GM06990 (cell line): ENCODE measurements around the gene HS2ST1.
"Not testable (repeated sequence)": the region's sequence is repeated elsewhere in the genome, so short reads cannot be mapped to it uniquely, and the experiment has no call there.

ENCODE experiments used
- DNase-seq: peaks from one replicate; pipeline ENCODE4 v3.0.0-alpha.2; 2011; ENCODE audit not compliant: insufficient read length; ENCODE audit errors: extremely low read depth
- H3K27me3 ChIP-seq: replicated peaks from 2 replicates; pipeline ENCODE4 v1.6.0; 2011; ENCODE audit warnings: low read length; ENCODE audit not compliant: control insufficient read depth, insufficient read depth
- H3K36me3 ChIP-seq: 2 replicates; pipeline ENCODE4 v1.5.1; 2011; ENCODE audit warnings: low read length; ENCODE audit not compliant: control insufficient read depth, insufficient read depth
- H3K4me3 ChIP-seq: replicated peaks from 2 replicates; pipeline ENCODE4 v1.5.1; 2011; ENCODE audit warnings: low read depth, mild to moderate bottlenecking, control low read depth, low read length
- TF ChIP-seq, protein P1 (sequence below): IDR thresholded peaks from 2 replicates; pipeline ENCODE4 v1.5.1; 2011; ENCODE audit warnings: low read length, control low read depth, mild to moderate bottlenecking, inconsistent platforms; ENCODE audit not compliant: insufficient read depth, poor library complexity, severe bottlenecking

The HS2ST1 gene

DNA sequence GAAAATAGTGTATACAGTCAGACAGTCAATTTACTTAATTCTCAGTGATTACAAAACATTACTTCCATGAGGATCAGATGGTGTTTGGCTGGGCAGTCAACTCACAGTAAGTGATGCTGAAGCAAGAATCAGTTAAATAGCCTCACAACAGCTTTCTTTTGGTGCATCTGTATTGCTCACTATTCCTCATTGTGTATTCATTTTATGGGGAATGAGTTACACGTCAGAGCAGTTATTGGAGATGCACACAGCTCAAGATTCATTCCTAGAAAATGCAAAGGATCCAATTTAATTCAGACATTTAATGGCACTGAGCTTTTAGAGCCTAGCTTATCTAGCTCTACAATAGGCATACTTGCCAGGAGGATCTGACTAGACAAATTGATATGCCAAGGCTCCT lies 150.6 kb downstream of the HS2ST1 start:
- TF ChIP-seq, protein P1, sequence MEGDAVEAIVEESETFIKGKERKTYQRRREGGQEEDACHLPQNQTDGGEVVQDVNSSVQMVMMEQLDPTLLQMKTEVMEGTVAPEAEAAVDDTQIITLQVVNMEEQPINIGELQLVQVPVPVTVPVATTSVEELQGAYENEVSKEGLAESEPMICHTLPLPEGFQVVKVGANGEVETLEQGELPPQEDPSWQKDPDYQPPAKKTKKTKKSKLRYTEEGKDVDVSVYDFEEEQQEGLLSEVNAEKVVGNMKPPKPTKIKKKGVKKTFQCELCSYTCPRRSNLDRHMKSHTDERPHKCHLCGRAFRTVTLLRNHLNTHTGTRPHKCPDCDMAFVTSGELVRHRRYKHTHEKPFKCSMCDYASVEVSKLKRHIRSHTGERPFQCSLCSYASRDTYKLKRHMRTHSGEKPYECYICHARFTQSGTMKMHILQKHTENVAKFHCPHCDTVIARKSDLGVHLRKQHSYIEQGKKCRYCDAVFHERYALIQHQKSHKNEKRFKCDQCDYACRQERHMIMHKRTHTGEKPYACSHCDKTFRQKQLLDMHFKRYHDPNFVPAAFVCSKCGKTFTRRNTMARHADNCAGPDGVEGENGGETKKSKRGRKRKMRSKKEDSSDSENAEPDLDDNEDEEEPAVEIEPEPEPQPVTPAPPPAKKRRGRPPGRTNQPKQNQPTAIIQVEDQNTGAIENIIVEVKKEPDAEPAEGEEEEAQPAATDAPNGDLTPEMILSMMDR = no peak
- Histone ChIP-seq H3K27me3 (no peaks in the 10 kb centered on the region), H3K4me3 (no peak overlapping the region), H3K36me3 (no peaks in the 10 kb centered on the region; the same call in 1 of the 2 replicates)
- no peak for DNase-seq

DNA sequence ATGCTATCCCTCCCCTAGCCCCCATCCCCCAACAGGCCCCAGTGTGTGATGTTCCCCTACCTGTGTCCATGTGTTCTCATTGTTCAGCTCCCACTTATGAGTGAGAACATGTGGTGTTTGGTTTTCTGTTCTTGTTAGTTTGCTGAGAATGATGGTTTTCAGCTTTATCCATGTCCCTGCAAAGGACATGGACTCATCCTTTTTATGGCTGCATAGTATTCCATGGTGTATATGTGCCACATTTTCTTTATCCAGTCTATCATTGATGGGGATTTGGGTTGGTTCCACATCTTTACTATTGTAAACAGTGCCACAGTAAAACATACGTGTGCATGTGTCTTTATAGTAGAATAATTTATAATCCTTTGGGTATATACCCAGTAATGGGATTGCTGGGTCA lies 152.3 kb downstream of the HS2ST1 start:
- H3K36me3 ChIP-seq, DNase-seq, H3K27me3 ChIP-seq, H3K4me3 ChIP-seq: not testable (repeated sequence)

DNA sequence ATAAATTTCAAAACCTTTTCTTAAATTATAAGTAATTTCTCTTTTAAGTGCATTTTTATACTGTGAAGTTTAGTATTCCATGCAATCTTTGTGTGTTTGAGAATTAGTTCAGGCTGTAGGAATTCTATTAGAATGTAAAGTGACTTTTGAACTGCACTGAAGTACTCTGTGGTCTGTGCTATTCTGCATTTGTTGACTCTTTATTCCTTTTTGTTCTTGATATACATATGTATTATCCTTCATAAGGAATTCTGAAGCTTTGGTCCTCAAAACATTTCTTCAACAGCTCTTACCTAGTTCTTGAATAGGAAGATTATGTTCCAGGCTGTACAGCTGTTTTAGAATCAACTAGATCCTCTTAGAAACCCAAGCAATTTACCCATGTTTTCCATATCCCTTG lies 158.0 kb downstream of the HS2ST1 start:
- Histone ChIP-seq H3K27me3 (no peaks in the 10 kb centered on the region), H3K36me3 (no peaks in the 10 kb centered on the region), H3K4me3 (no peak overlapping the region)
- no peak for DNase-seq
- TF ChIP-seq, protein P1 = no peak

DNA sequence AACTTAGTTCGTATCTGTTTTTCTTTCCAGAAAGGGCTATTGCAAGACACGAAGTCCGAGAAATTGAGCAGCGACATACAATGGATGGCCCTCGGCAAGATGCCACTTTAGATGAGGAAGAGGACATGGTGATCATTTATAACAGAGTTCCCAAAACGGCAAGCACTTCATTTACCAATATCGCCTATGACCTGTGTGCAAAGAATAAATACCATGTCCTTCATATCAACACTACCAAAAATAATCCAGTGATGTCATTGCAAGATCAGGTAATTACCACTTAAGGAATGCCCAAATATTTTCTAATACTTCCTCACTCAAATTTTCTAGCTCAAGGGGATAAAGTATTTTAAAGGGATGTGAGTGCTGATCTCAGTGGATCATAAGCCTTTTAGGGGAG lies 158.5 kb downstream of the HS2ST1 start:
- no peaks in the 10 kb centered on the region for H3K36me3 ChIP-seq
- H3K27me3 ChIP-seq = no peaks in the 10 kb centered on the region
- DNase-seq = no peak
- TF ChIP-seq, protein P1 = no peak
- no peak overlapping the region for H3K4me3 ChIP-seq

DNA sequence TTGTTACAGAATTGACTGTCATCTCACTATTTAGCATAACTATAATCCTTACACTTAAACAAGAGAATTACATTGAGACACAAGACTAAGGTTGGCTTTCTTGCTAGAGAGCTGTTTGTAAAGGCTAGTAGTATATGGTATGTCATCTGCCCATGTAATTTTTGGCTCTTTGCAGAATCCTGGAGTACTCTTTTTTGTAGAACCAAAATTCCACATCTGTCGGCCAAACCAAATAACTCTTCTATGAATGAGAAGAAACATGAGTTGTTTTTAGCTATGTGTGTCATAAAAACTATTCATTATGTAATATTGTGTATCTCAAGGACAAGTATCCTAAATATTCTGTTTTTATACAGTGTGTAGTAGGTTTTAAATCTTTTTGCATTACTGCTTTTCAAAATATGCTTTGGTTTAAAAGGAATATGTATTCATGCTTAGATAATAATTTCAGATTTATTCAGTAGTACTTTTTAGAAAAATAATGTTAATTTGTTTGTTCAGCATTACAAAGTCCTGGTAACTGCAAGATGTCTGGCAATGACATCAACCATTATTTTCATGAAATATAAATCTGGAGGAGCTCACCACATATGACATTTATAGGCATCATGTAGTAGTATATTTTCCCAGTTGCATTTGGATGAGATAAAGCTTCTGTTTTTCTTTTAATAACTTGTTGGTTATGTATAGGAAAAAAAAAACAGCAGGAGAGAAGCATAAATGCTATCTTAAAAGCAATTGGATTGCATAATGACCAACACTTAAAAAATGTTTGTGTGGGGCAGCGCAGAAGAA lies 159.8 kb downstream of the HS2ST1 start:
- Histone ChIP-seq H3K4me3 (no peak overlapping the region), H3K36me3 (no peaks in the 10 kb centered on the region), H3K27me3 (no peaks in the 10 kb centered on the region)
- no peak for DNase-seq
- TF ChIP-seq, protein P1 = no peak

DNA sequence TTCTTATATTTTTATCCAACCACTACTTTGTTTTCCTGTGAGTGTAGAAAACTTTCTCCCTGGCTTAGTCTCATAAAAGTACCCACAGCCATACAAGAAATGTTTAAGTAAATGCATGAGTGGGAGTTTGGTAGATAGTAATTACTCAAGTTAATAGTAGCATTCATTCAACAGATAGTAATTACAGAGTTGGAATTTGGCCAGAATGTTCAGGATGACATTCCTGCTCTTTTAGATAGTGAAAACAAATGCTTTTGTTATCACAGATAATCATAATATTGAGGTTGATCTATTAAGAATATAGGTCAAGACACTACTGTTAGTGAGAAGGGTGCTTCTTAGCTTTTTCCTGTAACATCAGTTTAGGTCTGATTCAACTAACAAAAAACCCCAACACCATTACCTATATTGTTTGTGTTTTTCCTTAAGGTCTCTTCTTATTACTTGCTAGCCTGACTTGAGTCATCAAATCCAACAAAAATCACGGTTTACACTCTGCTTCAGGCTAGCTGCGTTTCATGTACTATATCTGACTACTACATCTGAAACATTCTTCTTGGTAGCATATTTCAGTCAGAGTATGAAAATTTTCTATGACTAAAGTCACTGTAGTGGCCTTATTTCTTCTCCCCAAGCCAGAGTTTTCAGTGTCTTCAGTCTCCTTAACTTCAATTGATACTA lies 163.7 kb downstream of the HS2ST1 start:
- Histone ChIP-seq H3K27me3 (no peaks in the 10 kb centered on the region), H3K4me3 (no peak overlapping the region), H3K36me3 (no peaks in the 10 kb centered on the region)
- TF ChIP-seq, protein P1 = no peak
- no peak for DNase-seq
